KBM-7 (cell line): ENCODE data around the gene MTM1.

Source experiments
- DNase-seq: peaks from one replicate; pipeline ENCODE4 v3.0.0-alpha.2; 2015
- in situ Hi-C: fragments of 300-500 bp; cut with MboI; formaldehyde crosslinking; loops from 2 replicates; pipeline ENCODE4 v1.14.3; 2020; ENCODE audit warnings: low sequenced_read_pairs, low pct_unique_long_range_greater_than_20kb, mixed read lengths

Gene MTM1

GRCh38 chrX:150568320-150569154 is at the start of gene MTM1:
Gene MTM1 (plus strand): TSS chrX:150568621. CDS start chrX:150592615, 23,994 bp downstream.
- in situ Hi-C loops: no loop called here
- peak; percentile 98 for DNase-seq

GRCh38 chrX:150522494-150522893 is 45.9 kb upstream of the MTM1 start:
- DNase-seq: no peak
- in situ Hi-C loops: no loop called here

- in situ Hi-C loops: no loop called here
- DNase-seq: no peak
These were observed 43.1 kb upstream of the MTM1 start for GRCh38 chrX:150525061-150525919.

GRCh38 chrX:150526692-150527091 is 41.7 kb upstream of the MTM1 start:
- in situ Hi-C loops: no loop called here
- no peak for DNase-seq

GRCh38 chrX:150527108-150527507 is 41.3 kb upstream of the MTM1 start:
- no peak for DNase-seq
- in situ Hi-C loops: no loop called here

- no peak for DNase-seq
- in situ Hi-C loops: no loop called here
These were observed 38.8 kb upstream of the MTM1 start for GRCh38 chrX:150529587-150529986.

GRCh38 chrX:150530821-150531220 is 37.6 kb upstream of the MTM1 start:
- in situ Hi-C loops: no loop called here
- no peak for DNase-seq

- DNase-seq: no peak
- in situ Hi-C loops: no loop called here
These were observed 37.0 kb upstream of the MTM1 start for GRCh38 chrX:150531467-150531866.

- peak; percentile 9 for DNase-seq
- in situ Hi-C loops: no loop called here
These were observed 34.6 kb upstream of the MTM1 start for GRCh38 chrX:150533863-150534262.

GRCh38 chrX:150536455-150537116 is 31.8 kb upstream of the MTM1 start:
- peak; percentile 5 for DNase-seq
- in situ Hi-C loops: no loop called here

- DNase-seq: no peak
These were observed 30.6 kb upstream of the MTM1 start for GRCh38 chrX:150537851-150538250.

GRCh38 chrX:150540965-150541364 is 27.5 kb upstream of the MTM1 start:
- no peak for DNase-seq
- in situ Hi-C loops: no loop called here

More at GRCh38 chrX:150537851-150538250, 30.6 kb upstream of the MTM1 start:
- in situ Hi-C loops: no loop called here

- in situ Hi-C loops: no loop called here
- DNase-seq: no peak
These were observed 25.6 kb upstream of the MTM1 start for GRCh38 chrX:150542846-150543229.

- DNase-seq: no peak
- in situ Hi-C loops: no loop called here
These were observed 24.9 kb upstream of the MTM1 start for GRCh38 chrX:150543230-150544155.

- in situ Hi-C loops: no loop called here
- peak; percentile 29 for DNase-seq
These were observed 24.1 kb upstream of the MTM1 start for GRCh38 chrX:150544222-150544787.

GRCh38 chrX:150544835-150545770 is 23.3 kb upstream of the MTM1 start:
- DNase-seq: no peak
- in situ Hi-C loops: no loop called here

GRCh38 chrX:150546711-150547153 is 21.7 kb upstream of the MTM1 start:
- peak; percentile 37 for DNase-seq
- in situ Hi-C loops: no loop called here
